Memory B cell (primary cell): Measurements from ENCODE around the gene TRIP13.

Experiments used
- ATAC-seq: fragments of 150-1000 bp; cut with Tn5 transposase; 2 replicates; pipeline ENCODE4 v1.10.0; 2021; ENCODE audit warnings: low read depth, mild to moderate bottlenecking, moderate library complexity
- DNase-seq, 2 donors: peaks; one replicate each; pipeline ENCODE4 v3.0.0; 2022; ENCODE audit warnings: low spot score in 2 of 2
- H3K27ac Mint-ChIP-seq: one replicate; pipeline ENCODE4 v1.8.0; 2022; ENCODE audit warnings: mild to moderate bottlenecking, moderate library complexity, mixed read lengths
- H3K27me3 Mint-ChIP-seq: one replicate; pipeline ENCODE4 v1.8.0; 2022; ENCODE audit warnings: mixed read lengths
- H3K36me3 Mint-ChIP-seq: one replicate; pipeline ENCODE4 v1.8.0; 2022; ENCODE audit warnings: mild to moderate bottlenecking, mixed read lengths
- H3K4me1 Mint-ChIP-seq: one replicate; pipeline ENCODE4 v1.8.0; 2022; ENCODE audit warnings: mixed read lengths
- H3K4me3 Mint-ChIP-seq: one replicate; pipeline ENCODE4 v1.8.0; 2022; ENCODE audit warnings: mild to moderate bottlenecking, moderate library complexity, mixed read lengths
- H3K9me3 Mint-ChIP-seq: one replicate; pipeline ENCODE4 v1.8.0; 2022; ENCODE audit warnings: mixed read lengths

TRIP13 gene

GRCh38 chr5:946720-947625 is 54.3 kb downstream of the TRIP13 start:
- H3K4me1 Mint-ChIP-seq: peaks cover 8% of the 10 kb centered on the region
- H3K27ac Mint-ChIP-seq: no peak overlapping the region
- H3K36me3 Mint-ChIP-seq: peaks cover 2% of the 10 kb centered on the region
- ATAC-seq (no peak), DNase-seq (no peak)
- no peak overlapping the region for H3K4me3 Mint-ChIP-seq
- peaks cover 34% of the 10 kb centered on the region for H3K27me3 Mint-ChIP-seq
- H3K9me3 Mint-ChIP-seq: peaks cover 4% of the 10 kb centered on the region

DNA sequence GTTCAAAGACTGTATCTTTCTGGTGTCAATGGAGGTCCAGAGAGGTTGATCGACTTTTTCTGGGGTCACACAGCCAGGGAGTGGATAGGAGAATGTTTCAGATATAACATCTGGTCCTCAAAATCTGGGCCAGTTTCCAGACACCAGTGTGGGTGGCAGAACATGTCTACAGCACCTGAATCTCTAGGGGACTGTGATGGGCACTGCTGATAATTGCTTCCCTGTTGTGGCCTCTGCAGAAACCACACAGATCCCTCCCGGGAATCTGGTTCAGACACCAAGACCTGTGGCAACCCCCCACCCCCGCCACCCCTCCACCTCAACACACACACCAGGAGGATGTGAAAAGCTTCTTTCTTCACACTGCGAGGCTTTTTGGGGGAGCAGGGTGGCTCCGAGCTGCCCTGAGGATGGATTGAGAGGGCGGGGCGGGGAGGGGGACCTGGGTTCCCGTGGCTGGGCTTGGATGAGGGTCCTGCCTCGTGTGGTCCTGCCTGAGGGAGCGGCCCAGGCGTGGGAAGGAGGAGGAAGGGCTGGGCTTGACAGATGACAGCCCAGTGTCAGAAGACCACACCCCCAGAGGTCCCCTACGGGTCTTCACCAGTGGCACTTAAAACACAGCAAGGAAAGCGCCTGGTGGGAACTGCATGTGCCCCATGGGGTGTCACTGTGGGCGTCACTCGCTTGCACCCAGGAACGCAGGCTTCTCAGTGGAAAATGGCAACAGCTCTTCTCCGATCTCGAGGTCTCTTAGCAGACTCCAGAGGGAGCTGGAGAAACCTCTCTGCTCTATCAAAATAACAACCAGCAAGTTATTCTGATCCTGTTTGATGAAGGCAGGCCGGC is 55.2 kb downstream of the TRIP13 start:
- Mint-ChIP-seq H3K36me3 (peaks cover 2% of the 10 kb centered on the region), H3K9me3 (peaks cover 4% of the 10 kb centered on the region), H3K27me3 (peaks cover 32% of the 10 kb centered on the region), H3K27ac (no peak overlapping the region), H3K4me1 (peaks cover 8% of the 10 kb centered on the region), H3K4me3 (no peak overlapping the region)
- DNase-seq (no peak), ATAC-seq (peak; percentile 31)

GRCh38 chr5:948472-949274 is 56.0 kb downstream of the TRIP13 start:
- ATAC-seq: no peak
- Mint-ChIP-seq H3K9me3 (peaks cover 4% of the 10 kb centered on the region), H3K4me3 (no peak overlapping the region), H3K27ac (no peak overlapping the region), H3K27me3 (peaks cover 35% of the 10 kb centered on the region), H3K36me3 (peaks cover 2% of the 10 kb centered on the region), H3K4me1 (peaks cover 8% of the 10 kb centered on the region)
- no peak for DNase-seq

DNA sequence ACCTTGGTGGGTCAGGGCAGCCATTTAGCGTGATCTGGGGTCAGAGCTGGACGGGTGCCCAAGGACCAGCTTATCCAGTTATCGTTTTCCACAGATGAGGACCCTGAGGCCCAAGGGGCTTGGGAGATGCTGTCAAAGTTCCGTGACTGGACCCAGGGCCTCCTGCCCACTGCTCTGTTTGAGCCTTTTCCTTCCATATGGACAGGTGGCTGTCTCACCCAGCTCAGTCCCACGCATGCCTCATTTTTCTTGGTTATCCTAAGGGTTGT is 56.5 kb downstream of the TRIP13 start:
- DNase-seq: no peak
- Mint-ChIP-seq H3K4me1 (peaks cover 8% of the 10 kb centered on the region), H3K27me3 (peaks cover 34% of the 10 kb centered on the region), H3K27ac (no peak overlapping the region), H3K9me3 (peaks cover 4% of the 10 kb centered on the region), H3K36me3 (peaks cover 2% of the 10 kb centered on the region), H3K4me3 (no peak overlapping the region)
- ATAC-seq: no peak

GRCh38 chr5:949815-950560 is 57.3 kb downstream of the TRIP13 start:
- H3K27me3 Mint-ChIP-seq: peaks cover 27% of the 10 kb centered on the region
- no peak for DNase-seq
- peaks cover 4% of the 10 kb centered on the region for H3K9me3 Mint-ChIP-seq
- H3K4me3 Mint-ChIP-seq: peak overlapping the region; percentile 11
- ATAC-seq: no peak
- no peak overlapping the region for H3K27ac Mint-ChIP-seq
- peaks cover 2% of the 10 kb centered on the region for H3K36me3 Mint-ChIP-seq
- peaks cover 8% of the 10 kb centered on the region for H3K4me1 Mint-ChIP-seq

DNA sequence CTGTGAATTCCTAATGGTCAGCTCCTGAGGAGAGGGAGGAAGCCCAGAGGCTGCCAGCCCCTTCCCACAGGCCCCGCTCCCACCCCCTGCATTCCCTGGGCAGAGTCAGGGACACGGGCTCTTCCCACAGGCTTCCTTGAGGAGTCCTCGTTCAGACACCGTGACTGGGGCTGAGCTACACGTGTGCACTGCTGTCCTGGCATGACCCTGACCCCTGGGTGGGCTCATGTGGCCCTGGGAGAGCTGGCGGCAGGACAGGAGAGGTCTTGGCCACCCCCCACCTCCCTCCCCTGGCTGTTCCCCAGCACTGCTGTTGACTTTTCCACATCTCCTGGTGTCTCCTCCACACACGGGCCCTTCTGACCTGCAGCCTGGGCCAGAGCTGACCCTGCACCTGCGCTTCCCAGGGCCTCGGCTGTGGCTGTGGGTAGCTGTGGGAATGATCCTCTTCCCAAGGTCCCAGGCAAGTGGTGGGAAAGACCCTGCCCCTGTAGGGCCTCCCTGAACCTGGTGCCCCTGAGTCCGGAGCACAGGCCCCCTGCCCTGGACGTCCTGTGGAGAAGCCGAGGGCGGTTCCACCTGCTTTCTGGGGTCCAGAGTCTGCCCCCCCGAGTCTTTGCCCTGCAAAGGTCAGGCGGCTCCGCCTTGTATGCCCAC is 59.4 kb downstream of the TRIP13 start:
- ATAC-seq: no peak
- H3K4me3 Mint-ChIP-seq: no peak overlapping the region
- no peak overlapping the region for H3K27ac Mint-ChIP-seq

GRCh38 chr5:952597-953271 is 60.0 kb downstream of the TRIP13 start:
- Mint-ChIP-seq H3K9me3 (peaks cover 4% of the 10 kb centered on the region), H3K27me3 (peaks cover 32% of the 10 kb centered on the region), H3K36me3 (peaks cover 2% of the 10 kb centered on the region), H3K27ac (no peak overlapping the region), H3K4me1 (peaks cover 11% of the 10 kb centered on the region), H3K4me3 (no peak overlapping the region)
- ATAC-seq: no peak
- no peak for DNase-seq

More for the DNA sequence above, 59.4 kb downstream of the TRIP13 start:
- H3K9me3 Mint-ChIP-seq: peaks cover 4% of the 10 kb centered on the region
- no peak for DNase-seq
- H3K36me3 Mint-ChIP-seq: peaks cover 2% of the 10 kb centered on the region
- peaks cover 11% of the 10 kb centered on the region for H3K4me1 Mint-ChIP-seq
- H3K27me3 Mint-ChIP-seq: peaks cover 34% of the 10 kb centered on the region

GRCh38 chr5:953535-954449 is 61.1 kb downstream of the TRIP13 start:
- peaks cover 11% of the 10 kb centered on the region for H3K4me1 Mint-ChIP-seq
- no peak overlapping the region for H3K4me3 Mint-ChIP-seq
- peaks cover 30% of the 10 kb centered on the region for H3K27me3 Mint-ChIP-seq
- H3K36me3 Mint-ChIP-seq: peaks cover 2% of the 10 kb centered on the region
- peaks cover 4% of the 10 kb centered on the region for H3K9me3 Mint-ChIP-seq
- no peak for DNase-seq
- no peak overlapping the region for H3K27ac Mint-ChIP-seq
- ATAC-seq: no peak

DNA sequence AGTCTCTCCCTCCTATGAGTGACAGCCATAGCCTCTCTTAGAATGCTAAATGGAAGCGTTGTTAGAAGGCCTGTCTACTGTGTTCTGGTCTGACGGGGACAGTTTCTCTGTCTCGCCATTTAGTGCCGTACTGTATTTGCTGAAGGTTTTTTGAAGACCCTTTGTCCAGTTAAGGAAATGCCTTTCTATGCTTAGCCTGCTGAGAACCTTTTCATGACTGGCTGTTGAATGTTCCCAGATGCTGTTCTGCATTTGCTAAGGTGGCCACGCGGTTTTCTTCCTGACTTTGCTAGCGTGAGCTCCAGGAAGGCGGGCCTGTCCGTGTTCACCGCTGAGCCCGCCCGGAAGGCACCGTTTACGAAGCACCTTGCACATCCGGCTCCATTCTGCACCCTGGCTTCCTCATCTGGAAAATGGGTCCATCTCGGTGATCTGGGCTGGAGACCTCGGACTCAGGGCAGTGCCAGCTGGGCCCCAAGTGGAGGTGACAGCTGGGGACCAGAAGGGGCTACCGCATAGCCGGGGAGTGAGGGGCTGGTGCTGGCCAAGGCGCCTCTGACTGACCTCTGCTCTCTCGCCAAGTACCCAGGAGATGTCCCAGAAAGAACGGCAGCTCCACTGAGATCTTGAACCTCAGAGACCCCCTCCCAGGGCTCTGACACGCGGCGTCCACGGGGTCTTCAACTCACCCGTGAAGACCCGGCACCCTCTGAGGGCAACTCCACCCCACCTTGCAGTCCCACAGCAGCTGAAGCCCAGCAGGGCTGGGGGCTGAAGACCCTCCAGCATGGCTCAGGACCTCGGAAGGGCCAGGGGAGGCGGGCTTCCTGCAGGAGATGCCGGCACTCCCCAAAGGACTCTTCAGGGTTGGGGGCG is 63.4 kb downstream of the TRIP13 start:
- DNase-seq: no peak
- Mint-ChIP-seq H3K36me3 (no peaks in the 10 kb centered on the region), H3K27ac (no peak overlapping the region), H3K9me3 (no peaks in the 10 kb centered on the region), H3K4me1 (peaks cover 6% of the 10 kb centered on the region), H3K27me3 (peaks cover 28% of the 10 kb centered on the region), H3K4me3 (no peak overlapping the region)
- ATAC-seq: no peak

DNA sequence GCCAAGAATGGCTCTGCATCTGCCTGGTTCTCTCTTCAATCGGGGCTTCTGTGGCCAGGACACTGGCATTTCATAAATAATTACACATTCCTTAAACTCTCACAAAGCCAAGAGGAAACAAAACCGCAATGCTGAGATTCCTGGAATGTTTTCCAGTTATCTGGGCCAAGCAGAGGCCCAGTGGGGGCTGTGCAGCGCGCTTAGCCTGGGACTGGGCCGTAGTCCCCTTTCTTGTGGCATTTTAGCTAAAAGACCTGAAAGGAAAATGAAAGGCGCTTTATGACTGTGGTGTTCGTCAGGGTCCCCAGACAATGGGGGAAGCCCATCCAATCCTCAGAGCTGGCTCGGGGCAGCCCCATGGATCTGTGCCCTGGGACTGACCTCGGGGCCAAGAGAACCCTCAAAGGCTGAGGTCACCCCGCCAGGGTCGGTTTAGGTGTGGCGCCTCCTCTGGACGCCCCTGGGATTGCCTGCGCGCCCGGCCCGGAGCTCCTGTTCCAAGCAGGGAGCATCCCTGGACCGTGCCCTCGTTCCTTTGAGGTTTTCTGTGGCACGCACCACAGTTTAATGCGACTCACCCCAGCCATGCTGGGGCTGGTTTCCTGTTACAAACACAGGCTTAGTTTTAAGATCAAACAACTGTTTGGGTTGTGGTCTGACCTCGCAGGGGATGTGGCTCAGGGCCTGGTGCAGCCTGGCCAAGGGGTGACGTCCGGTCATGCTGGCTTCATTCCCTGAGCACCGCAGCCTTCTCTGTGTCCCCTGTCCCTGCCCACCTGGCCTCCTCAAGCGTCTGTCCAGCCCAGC is 64.5 kb downstream of the TRIP13 start:
- Mint-ChIP-seq H3K9me3 (no peaks in the 10 kb centered on the region), H3K36me3 (no peaks in the 10 kb centered on the region), H3K27me3 (peaks cover 27% of the 10 kb centered on the region), H3K4me3 (no peak overlapping the region), H3K4me1 (peaks cover 6% of the 10 kb centered on the region), H3K27ac (no peak overlapping the region)
- ATAC-seq (no peak), DNase-seq (no peak)
